Stomach (tissue), 9 donors: ENCODE measurements around the gene DARS2. TPM values are rescaled to one million over a fixed set of nuclear protein-coding genes. Genes with fewer than 3 reads are reported as not detected.

Source experiments
- DNase-seq, 2 donors: peaks; one replicate each; pipeline versions ENCODE4 v3.0.0 to v3.0.0-alpha.2; 2013 to 2019
- H3K27ac ChIP-seq, 5 donors: fragments of 200-600 bp in 4 of 5; sonication (generic) in 4 of 5; one replicate each; pipeline ENCODE4 v1.5.1; 2013 to 2019; ENCODE audit warnings: mild to moderate bottlenecking in 1 of 5, moderate library complexity in 1 of 5
- H3K27me3 ChIP-seq, 3 donors: fragments of 200-600 bp; sonication (generic); one replicate each; pipeline ENCODE4 v1.5.1; 2017 to 2019; ENCODE audit warnings: mixed run types in 1 of 3
- H3K36me3 ChIP-seq, 4 donors: fragments of 200-600 bp; sonication (generic); 1 replicate in 3 of 4; 2 replicates in 1 of 4; pipeline ENCODE4 v1.5.1; 2016 to 2019
- H3K4me1 ChIP-seq, 4 donors: fragments of 200-600 bp; sonication (generic); one replicate each; pipeline ENCODE4 v1.5.1; 2016 to 2019
- H3K4me3 ChIP-seq, 4 donors: fragments of 200-600 bp; sonication (generic) in 3 of 4; one replicate each; pipeline ENCODE4 v1.5.1; 2016 to 2019; ENCODE audit warnings: mild to moderate bottlenecking in 1 of 4
- H3K9me3 ChIP-seq, 4 donors: fragments of 200-600 bp; sonication (generic); one replicate each; pipeline ENCODE4 v1.5.1; 2016 to 2019
- CTCF ChIP-seq, 7 experiments: fragments of 450-650 bp in 4 of 7; fragments of 200-600 bp in 3 of 7; sonication (generic) in 3 of 7; IDR thresholded peaks; one replicate each; pipeline ENCODE4 v1.5.1; 2016 to 2019; ENCODE audit warnings: antibody characterized with exemption in 7 of 7, control low read depth in 2 of 7, mild to moderate bottlenecking in 1 of 7
- EP300 ChIP-seq: sonication (generic); formaldehyde crosslinking; IDR thresholded peaks from one replicate; pipeline ENCODE4 v1.6.1; 2017; ENCODE audit warnings: antibody characterized with exemption
- POLR2A ChIP-seq, 4 donors: fragments of 450-650 bp; IDR thresholded peaks; one replicate each; pipeline ENCODE4 v1.6.1; 2016; ENCODE audit warnings: antibody characterized with exemption in 4 of 4, control low read depth in 2 of 4, mild to moderate bottlenecking in 1 of 4, moderate library complexity in 1 of 4
- POLR2AphosphoS5 ChIP-seq, 3 donors: sonication (generic); formaldehyde crosslinking; IDR thresholded peaks; one replicate each; pipeline ENCODE4 v1.6.1; 2016; ENCODE audit warnings: antibody characterized with exemption in 3 of 3
- WGBS, 5 donors: extraction: QIAGEN DNeasy Blood & Tissue Kit in 3 of 5; methylation state at CpG; one replicate each; pipeline versions ENCODE4 v1.1.5 to v1.1.7; 2013 to 2018; 5-methylcytosine and 5-hydroxymethylcytosine counted together
- intact Hi-C: fragments of 100-400 bp; cut with DNase I; formaldehyde crosslinking; loops from one replicate; pipeline ENCODE4 v1.15.1; 2023; ENCODE audit warnings: low total_unique reads
- polyA plus RNA-seq, 3 donors: library from polyadenylated mRNA; stranded (reverse); fragments of 200-250 nt; gene quantifications; one replicate each; pipeline ENCODE4 v1.2.3, GENCODE V29; 2013
- total RNA-seq, 5 donors: library from RNA; depleted of rRNA; stranded (reverse); fragments of >200 nt; gene quantifications; one replicate each; pipeline versions ENCODE4 v1.1.0 to v1.2.3, GENCODE V29; 2014 to 2016
- donor health status: healthy with polysubstance abuse.
- donor health status: Bipolar disorder and iron deficiency.
- donor health status: healthy.

DARS2 gene
- total and polyA plus RNA-seq, 8 donors: 3.1 to 36.8 (median 10.8) TPM

GRCh38 chr1:173818459-173818858 lies 6.0 kb upstream of the DARS2 start:
- TF ChIP-seq EP300: no peak
- TF ChIP-seq CTCF (IDR thresholded peaks at IDR 0.05): no peak
- no peak for TF ChIP-seq POLR2A (IDR thresholded peaks at IDR 0.05)
- TF ChIP-seq POLR2AphosphoS5 (IDR thresholded peaks at IDR 0.05): no peak
- H3K27me3 ChIP-seq: no peaks in the 10 kb centered on the region
- H3K4me1 ChIP-seq: peaks cover 5 to 22% (median 10%) of the 10 kb centered on the region in 4 donors
- peaks cover 0 to 14% (median 8%) of the 10 kb centered on the region in 4 donors for H3K36me3 ChIP-seq
- H3K27ac ChIP-seq: no peak overlapping the region
- H3K9me3 ChIP-seq: no peaks in the 10 kb centered on the region
- intact Hi-C loops: no loop called here
- no peak for DNase-seq
- no peak overlapping the region for H3K4me3 ChIP-seq
- WGBS, 5 donors: 48 to 68% (median 62%) methylated on average over 1 of the region's 1 CpG

DNA sequence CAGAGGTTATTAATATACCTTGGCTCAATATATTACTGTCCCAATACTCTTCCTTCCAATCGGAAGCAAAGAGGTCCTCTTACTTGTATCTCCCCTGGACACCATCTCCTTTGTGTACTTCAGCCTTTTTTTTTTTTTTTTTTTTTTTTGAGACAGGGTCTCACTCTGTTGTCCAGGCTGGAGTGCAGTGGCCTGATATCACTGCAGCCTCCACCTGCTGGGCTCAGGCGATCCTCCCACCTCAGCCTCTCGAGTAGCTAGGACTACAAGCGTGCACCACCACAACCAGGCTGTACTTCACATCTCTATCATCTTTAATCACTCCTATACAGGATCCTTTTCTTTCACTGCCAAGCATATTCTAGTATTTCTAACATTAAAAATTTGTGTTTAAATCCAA lies 2.8 kb upstream of the DARS2 start:
- intact Hi-C loops: loop anchor here (10.0 kb wide), 1 partner anchor 397 kb away; no protein-coding TSS in a partner anchor
- H3K27ac ChIP-seq: no peak overlapping the region
- WGBS, 5 donors: 93 to 97% (median 95%) methylated on average over 4 of the region's 4 CpGs
- TF ChIP-seq EP300: no peak
- TF ChIP-seq CTCF (IDR thresholded peaks at IDR 0.05): no peak
- no peak for TF ChIP-seq POLR2AphosphoS5 (IDR thresholded peaks at IDR 0.05)
- TF ChIP-seq POLR2A (IDR thresholded peaks at IDR 0.05): no peak
- no peak for DNase-seq
- H3K9me3 ChIP-seq: no peaks in the 10 kb centered on the region
- H3K36me3 ChIP-seq: peaks cover 0 to 14% (median 8%) of the 10 kb centered on the region in 4 donors
- H3K4me3 ChIP-seq: no peak overlapping the region
- no peaks in the 10 kb centered on the region for H3K27me3 ChIP-seq
- H3K4me1 ChIP-seq: peaks cover 9 to 44% (median 26%) of the 10 kb centered on the region in 4 donors

DNA sequence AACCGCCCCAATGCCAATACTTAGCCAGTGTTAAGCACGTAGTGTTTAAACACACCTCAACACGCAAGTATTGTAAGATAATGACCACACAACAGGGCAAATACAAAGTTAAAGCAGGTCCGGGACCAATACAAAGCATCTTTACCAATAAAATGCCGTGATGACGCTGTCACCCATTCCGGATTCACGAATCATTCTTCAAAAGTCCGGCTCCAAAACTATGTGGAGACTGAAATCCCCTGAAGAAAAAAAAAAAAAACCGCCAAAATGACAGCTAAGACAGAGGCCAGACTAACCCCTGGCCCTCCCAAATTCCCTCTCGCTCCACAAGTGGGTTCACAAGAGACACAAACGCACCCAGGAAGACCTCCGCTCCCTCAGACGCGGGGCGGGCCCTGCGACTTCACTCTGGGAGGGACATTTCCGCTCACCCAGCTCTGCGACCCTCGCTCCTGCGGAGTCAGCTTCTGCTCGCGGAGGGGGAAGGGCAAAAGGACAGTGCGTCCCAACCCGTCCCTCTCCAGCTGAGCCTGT lies 625 bp upstream of the DARS2 start:
- peak overlapping the region; percentile 63 to 91 (median 74) for H3K4me3 ChIP-seq
- H3K27ac ChIP-seq: peak overlapping the region; percentile 89 to 98 (median 95)
- no peaks in the 10 kb centered on the region for H3K9me3 ChIP-seq
- WGBS, 5 donors: 0 to 1% (median 0%) methylated on average over 21 to 25 of the region's 25 CpGs
- intact Hi-C loops: loop anchor here (10.0 kb wide), 1 partner anchor 399 kb away; no protein-coding TSS in a partner anchor
- DNase-seq: no peak
- no peaks in the 10 kb centered on the region for H3K27me3 ChIP-seq
- no peak for TF ChIP-seq EP300
- no peak for TF ChIP-seq POLR2A (IDR thresholded peaks at IDR 0.05)
- no peak for TF ChIP-seq POLR2AphosphoS5 (IDR thresholded peaks at IDR 0.05)
- no peak for TF ChIP-seq CTCF (IDR thresholded peaks at IDR 0.05)
- peaks cover 9 to 60% (median 35%) of the 10 kb centered on the region in 4 donors for H3K4me1 ChIP-seq
- H3K36me3 ChIP-seq: peaks cover 0 to 4% (median 2%) of the 10 kb centered on the region in 4 donors

- Histone ChIP-seq H3K4me1 (peaks cover 9 to 47% (median 33%) of the 10 kb centered on the region in 4 donors), H3K36me3 (peaks cover 10 to 31% (median 26%) of the 10 kb centered on the region in 4 donors), H3K4me3 (no peak overlapping the region), H3K27me3 (no peaks in the 10 kb centered on the region), H3K9me3 (no peaks in the 10 kb centered on the region), H3K27ac (no peak overlapping the region)
- WGBS, 5 donors: 83 to 95% (median 93%) methylated on average over 2 of the region's 2 CpGs
- TF ChIP-seq CTCF (IDR thresholded peaks at IDR 0.05) (no peak), POLR2AphosphoS5 (IDR thresholded peaks at IDR 0.05) (no peak)
- intact Hi-C loops: loop anchor here (10.0 kb wide), 1 partner anchor 403 kb away; no protein-coding TSS in a partner anchor
- no peak for DNase-seq
Observed at GRCh38 chr1:173827611-173828010, 3.1 kb downstream of the DARS2 start.
